GM21737 (cell line): ENCODE results near the gene ADD1.
"Not testable (repeated sequence)": the region's sequence is repeated elsewhere in the genome, so short reads cannot be mapped to it uniquely, and the experiment has no call there.

ENCODE experiments used
- ATAC-seq: cut with Tn5 transposase; IDR thresholded peaks from one replicate; pipeline ENCODE4 v1.9.1; 2021; ENCODE audit warnings: mild to moderate bottlenecking, moderate library complexity; ENCODE audit not compliant: unreplicated experiment

The ADD1 gene

DNA sequence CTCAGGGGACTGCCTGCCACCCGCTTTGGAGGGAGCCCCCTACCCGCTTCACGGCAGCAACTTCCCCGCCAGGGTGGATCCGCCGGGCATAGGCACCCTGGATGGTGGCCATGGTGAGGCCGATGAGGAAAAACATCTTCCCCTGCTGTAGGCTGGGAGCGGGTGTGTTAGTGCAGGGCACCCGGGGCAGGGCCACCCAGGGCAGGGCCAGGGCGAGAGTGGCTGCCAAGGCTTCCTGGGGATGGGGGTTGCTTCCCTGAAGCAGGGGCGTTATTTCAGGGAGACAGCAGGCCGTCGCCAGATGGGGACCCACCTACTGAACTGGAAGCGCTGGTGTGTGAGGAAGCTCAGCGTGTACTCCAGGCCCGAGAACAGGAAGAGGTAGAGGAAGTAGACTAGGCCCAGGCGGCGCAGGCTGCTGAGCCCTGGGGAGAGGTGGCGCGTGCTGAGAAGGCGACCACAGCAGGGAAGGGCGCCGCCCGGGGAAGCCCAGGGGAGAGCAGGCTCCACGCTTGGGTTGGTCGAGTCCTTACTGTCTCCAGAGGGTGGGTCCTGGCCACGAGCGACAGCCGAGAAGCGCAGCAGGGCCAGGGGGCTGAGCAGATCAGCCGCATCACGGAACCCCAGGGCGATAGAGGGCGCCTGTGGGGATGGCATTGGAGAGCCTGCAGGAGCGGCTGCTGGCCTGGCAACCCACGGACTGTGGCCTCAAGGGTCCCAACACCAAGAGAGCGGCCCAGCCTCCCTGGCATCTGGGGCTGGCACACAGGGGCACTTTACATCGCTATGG lies 88.1 kb downstream of the ADD1 start:
- peak; percentile 37 for ATAC-seq

DNA sequence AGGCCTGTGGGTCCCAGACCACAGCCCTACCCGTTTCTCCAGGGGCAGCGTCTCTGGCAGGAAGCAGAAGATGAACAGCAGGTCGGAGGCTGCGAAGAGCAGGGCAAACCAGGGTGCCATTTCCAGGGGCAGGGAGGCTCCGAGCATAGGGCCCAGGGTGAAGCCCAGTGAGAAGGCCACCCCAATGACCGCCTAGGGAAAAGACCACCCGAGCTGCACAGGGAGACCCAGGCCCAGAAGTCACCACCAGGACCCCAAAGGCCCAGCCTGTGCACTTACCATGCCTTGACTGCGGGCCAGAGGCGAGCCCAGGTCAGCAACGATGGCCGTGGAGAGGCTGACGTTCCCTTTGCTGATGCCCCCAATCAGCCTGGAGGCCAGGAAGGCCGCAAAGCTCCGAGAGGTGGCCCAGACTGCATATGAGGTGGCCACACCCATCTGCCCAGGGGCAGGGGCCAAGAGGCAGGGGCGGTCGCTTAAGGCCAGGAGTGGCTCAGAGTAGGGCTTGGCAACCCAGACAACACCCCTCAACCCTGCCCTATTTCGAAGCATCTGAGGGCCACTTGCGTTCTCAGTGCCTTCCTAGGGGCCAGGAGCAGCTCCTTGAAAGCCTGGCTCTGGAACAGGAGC lies 88.8 kb downstream of the ADD1 start:
- no peak for ATAC-seq

DNA sequence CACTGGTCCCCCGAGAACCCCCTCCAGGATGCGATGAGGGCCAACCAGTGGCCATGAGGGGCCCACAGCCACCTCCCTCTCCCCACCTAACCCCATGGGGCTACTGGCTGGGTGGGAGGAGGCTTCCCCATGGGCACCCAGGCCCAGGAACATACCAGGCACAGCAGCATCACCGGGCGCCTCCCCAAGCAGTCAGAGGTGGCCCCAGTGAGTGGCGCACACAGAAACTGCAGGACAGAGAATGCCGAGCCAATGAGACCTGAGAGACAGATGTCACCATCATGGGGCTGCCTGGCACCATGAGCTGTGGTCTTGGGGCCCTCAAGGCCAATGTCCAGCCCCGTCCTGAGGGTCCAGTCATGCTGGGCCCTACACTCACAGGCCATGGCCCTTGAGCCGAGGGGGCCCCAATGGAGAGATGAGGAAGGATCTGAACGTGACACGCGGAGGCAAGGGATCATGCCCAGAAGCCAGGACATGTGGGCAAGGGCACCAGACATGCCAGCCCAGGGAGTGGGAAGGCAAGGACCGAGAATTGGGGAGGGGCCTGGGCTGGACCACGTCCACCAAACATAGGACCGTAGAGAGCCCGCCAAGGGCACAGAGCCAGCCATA lies 89.4 kb downstream of the ADD1 start:
- no peak for ATAC-seq

DNA sequence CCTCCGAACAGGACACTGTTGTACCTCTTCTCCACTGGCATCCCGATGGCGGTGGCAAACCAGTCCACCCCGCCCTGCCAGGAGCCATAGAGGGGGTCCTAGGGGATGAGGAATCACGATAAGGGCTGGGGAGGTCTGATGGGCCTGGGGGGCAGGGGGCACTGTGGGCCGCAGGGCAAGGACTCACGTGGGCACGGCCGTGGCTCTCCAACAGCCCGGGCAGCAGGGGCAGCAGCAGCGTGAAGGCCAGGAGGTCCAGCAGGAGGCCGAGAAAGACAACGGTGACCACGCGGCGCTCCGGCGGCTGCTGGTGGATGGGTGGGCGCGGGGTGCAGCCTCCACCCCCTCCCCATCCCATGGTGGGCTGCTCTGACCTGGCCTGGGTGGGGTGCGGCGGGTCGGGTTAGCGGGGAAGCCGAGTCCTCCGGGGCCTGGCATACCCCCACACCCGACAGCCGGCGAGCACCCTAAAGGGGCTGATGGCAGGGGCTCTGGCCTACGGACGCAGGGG lies 90.0 kb downstream of the ADD1 start:
- no peak for ATAC-seq

DNA sequence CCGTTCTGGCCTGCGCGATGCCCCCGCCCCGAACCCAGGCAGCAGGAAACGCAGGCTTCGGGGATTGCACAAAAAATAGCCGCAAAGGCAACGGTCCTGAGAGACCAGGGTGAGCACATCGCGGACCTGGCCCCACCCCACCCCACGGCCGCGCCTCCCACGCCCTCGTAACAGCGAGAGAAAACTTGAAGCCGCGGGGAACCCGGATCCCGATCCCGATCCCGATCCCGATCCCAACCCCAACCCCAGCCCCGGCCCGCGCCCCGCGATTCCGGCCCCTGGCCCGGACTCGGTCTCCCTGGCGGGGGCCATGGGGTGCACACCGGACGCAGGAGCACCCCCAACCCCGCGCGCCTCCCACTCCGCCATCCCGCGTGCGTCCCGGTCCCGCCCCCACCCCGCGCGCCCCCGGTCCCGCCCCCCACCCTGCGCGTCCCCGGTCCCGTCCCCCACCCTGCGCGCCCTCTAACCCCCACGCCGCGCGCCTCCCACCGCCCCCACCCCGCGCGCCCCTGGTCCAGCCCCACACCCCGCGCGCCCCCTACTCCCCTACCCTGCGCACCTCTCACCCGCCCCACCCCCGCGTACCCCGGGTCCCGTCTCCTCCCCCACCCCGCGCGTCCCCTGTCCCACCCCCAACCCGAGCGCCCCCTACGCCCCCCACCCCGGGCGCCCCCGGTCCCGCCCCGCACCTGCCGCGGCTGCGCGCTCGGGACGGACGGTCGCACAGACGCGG lies 90.6 kb downstream of the ADD1 start:
- ATAC-seq = no peak

DNA sequence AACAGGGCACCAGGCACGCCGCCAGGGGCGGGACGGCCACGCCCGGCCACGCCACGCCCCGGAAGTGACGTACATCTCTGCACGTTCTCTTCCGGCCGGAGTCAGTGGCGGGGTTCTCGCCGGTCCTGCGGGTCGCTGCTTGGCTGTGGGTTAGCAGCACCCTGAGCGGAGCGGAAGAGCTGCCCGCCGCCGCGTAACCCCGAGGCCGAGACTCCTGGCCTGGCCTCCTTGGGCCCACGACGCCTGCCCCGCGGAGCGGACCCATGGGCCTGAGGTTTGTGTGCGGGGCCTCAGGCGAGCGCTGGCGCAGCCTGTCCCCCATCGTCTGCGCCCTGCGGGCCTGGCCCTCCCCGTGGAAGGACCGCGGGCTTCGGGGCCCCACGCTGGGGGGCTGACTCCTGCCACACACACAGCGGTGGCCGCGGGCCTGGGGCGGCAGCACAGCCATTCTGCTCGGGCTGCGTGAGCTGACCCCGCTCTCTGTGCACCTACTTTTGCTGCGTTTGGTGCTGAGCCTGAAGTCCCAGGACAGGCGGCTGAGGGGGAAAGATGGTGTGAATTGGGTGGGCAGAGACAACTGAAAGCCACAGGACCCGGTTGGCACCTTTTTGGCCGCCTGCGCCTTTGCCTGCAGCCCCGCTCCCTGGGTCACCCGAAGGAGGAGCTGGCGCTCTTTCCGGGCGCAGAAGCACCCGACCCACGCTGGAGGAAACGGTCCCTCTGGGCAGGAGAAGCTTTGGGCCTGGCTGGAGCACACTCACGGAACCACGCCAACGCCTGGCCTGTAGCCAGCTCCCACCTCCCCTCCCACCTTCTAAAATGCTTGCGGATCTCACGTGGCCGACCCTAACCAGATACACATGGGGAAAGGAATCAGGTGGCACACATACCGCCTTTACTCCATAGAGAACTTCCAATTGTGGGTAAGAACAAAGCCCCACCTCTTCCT lies 91.4 kb downstream of the ADD1 start:
- peak; percentile 42 for ATAC-seq

DNA sequence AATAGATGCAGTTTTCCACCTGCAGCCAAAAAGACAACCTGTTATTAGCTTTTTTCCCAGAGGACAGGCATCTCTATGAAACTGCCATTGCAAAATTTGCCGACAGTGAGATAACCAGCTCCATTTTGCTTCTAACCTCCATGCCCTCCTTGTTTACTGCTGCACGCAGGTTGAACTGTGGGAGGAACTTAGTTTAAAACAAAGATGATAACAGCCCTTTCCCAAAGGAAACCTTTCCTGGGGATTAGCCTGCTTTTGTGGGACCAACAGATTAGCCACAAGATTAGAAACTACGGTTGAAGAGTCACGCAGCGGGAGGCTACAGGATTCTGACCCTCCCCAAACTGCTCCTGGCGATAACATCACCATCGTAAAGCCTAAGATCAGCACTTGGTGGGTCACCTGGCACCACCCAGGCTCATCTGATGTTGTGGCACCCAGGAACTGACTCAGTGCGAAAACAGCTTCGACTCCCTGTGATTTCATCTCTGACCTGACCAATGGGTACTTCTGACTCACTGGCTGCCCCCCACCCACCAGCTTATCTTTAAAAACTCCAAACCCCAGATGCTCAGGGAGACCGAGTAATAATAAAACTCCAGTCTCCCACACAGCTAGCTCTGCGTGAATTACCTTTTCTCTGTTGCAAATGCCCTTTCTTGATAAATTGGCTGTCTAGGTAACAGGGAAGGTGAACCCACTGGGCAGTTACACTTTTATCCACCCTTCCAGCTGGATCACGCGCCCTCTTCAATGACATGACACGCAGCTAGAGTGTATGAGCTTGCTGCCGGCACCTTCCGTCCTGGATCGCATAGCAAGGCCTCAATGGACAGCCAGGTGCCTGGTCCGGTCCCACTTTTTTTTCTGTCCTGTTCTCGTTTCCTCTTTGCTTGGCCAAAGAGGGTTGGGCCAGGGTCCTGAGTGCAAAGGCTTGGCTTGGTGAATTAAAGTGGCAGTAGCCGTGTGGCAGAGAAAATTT lies 92.4 kb downstream of the ADD1 start:
- ATAC-seq = no peak

DNA sequence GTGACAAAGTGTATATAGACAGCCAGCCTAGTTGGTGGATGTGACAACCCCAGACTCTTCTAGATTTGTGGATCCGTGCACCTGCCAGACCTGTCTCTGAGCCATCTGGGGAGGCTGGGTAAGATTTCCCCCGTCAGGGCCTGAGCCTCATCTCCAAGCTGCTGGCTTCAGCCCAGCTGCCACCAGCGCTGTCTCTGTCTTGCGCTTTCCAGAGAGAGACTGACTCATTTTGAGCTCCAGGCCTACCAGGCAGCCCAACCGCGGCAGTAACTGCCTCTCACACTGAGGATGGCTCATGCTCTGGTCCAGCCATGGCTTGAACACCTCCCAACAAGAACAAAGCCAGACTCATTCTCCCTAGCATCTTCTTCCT lies 93.1 kb downstream of the ADD1 start:
- no peak for ATAC-seq

DNA sequence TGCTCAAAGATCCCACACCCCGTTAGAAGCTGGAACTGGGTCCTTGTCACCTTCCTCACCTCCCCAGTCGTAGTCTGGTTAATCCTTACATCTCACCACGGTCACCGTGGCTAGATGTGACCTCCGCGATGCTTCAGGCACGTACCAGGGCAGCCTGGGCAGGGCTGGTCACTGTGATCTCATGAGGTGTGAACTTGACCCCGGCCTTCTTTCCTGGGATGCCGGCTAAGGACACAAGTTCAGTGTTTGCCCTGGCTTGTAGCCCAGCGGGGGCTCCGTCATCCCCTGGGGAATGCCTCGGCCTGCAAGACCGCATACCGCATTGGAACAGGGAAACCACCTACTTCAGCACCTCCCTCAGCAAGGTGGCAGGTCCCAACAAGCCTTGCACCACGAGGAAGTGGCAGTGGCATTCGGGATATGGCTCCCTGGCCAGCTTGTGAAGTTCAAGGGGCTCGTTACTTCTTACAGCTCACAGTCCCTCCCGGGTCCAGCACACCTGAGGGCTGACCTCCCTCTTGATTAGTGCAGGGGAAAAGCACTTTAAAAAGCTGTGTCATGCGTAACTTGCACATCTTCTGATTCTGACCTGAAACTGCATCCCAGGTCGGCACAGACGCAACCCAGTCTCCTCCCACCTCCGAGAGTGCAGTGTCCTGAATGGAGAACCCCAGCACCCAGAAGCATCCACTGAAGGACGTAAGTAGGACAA lies 93.7 kb downstream of the ADD1 start:
- ATAC-seq = no peak

DNA sequence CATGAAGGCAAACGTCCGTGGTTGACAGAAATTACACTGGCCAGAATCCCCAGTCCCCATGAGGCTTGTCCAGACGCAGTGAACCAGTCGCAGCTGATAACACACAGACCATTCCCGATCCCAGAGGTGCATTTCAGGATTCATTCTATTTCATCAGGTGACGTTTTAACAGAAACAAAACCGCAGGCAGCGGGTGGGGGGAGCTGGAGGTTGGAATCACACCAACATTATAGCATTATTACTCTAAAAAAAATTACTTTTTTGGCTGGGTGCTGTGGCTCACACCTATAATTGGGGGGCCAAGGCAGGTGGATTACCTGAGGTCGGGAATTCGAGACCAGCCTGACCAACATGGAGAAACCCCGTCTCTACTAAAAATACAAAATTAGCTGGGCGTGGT lies 94.3 kb downstream of the ADD1 start:
- ATAC-seq = no peak

DNA sequence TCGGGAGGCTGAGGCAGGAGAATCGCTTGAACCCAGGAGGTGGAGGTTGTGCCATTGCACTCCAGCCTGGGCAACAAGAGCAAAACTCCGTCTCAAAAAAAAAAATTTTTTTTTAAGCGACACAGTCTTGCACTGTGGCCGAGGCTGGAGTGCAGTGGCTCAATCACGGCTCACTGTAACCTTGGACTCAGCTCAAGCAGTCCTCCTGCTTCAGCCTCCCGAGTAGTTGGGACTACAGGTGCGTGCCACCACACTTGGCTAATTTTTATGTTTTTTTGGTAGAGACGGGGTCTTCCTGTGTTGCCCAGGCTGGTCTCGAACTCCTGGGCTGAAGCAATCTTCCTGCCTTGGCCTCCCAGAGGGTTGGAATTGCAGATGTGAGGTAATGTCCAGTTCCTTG lies 94.8 kb downstream of the ADD1 start:
- not testable (repeated sequence) for ATAC-seq

DNA sequence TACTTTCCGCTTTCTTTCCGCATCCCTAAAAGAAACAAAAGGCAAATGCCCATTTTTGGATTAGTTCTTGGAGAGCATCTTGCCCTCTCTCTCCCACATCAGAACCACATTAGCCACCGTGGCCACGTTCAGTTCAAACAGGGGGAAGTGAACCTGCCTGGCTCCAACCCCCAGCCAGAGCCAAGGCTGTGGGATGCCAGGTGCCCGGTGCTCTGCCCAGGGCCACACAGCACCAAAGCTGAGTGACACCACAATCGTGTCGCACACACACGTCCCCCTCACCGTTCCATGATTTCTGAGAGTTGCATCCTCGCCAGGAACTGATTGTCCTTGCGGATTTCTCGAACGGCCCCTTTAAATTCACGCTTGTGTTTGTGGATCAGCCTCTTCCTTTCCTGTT lies 95.3 kb downstream of the ADD1 start:
- ATAC-seq = no peak

DNA sequence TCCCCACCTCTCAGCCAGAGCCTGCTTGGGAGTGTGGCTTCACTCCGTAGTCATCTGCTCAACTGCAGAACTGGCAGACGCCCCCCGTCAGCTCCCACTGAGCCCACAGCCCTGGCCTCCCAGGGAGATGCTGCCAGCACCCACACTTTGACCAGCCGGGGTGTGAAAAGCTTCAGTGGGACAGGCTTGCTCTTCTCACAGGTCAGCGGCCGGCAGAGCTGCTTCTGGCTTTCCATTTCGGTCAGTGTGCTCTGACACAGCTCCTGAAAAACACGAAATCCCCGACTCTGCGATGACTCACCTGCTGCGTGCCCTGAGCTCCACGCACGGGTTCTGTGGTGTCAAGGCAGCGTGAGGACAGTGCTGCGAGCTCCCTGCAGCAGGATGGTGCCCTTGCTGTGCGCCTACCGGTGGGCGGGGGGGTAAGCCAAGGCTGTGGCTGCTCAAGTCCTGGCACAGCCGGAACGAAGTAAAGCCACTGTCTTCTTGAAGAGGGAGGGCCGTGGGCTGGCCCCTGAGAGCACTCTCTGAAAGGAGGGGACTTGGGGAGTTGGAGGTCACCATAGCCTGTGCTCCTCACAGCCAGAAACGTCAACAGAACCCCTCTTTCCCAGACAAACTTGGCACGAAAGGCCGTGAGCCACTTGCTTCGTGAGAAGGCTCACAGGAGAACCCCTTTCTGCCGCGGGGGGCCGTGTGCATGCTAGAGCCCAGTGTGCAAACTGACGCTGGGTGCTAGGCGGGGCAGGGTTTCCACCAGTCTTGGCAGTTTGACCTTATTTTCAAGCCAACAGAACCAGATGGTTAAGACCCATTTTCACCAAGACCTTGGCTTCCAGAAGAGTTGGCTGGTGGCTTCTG lies 96.0 kb downstream of the ADD1 start:
- no peak for ATAC-seq

DNA sequence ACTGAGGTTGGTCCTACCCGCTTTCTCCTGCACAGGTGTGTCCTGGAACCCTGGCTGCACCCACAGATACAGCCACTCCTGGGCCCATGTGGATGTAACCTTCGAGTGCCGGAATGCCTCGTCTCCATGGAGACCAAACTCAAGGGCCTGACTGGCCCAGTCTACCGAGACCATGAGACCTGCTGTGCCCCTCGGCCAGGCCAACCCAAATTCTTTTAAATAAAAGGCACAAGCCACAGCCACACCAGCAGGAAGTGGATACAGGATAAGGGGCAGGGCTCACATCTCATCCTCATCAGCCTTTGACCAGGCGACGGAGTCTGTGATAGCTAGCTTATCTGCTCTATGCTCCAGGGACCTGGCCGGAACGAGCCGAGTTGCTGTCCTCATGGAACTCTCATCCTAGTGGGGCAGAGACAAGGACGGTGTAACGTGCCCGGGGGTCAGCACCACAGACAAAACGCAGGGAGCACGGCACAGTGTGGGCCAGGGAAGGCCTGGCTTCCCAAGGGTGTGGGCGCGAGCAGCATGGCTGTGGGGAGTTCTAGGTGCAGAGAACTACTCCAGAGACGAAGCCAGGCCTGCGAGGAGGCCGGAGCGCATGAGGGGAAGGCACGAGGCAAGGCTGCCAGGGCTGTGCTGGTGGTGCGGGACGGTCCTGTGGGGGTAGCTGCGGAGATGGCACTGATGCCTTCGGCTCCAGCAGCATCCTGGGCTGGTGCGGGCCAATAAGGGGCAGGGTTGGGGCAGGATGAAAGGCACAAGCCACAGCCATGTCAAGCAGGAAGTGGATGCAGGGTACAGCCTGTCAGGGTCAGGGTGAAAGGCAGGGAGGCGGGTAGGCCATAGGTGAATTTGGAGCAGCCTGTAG lies 96.9 kb downstream of the ADD1 start:
- no peak for ATAC-seq

DNA sequence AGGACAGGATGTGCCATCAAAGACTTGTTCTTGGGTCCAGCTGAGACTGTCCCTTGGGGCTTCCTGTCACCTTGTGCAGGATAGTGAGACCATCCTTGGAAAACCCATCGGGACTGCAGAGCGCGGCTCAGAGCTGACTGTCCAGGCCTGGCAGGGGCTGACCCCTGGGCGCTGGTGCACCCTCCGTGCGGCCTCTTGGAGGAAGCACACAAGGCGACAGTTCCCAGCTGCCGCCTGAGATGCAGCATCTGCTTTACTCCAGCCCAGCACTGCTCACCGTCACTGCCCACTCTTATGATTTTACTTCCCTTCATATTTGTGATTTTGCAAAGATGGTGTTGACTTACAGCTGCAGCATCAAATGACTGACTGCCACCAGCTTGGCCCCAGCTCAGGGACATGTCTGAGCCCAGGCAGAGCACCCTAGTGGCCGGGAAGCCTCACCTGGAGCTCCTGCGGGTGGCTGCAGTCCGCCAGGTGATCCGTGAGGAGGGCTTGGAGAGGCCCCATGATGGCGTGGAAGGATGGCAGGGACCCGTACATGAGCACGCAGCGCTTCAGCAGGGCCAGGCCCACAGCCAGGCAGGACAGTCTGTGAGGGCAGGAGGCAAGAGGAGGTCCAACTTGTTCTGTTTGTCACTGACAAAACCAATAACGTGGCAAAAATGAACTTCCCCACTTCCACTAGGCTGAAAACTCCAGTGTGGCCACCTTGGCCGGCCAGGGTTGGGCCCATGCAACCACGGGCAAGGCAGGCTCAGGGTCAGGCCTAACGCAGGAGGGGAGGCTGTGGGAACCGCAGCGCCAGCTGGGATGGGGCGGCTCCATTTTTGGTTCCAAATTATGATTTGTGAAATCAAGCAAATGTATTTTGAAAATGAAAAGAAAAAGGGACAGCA lies 97.7 kb downstream of the ADD1 start:
- no peak for ATAC-seq
